ENCODE measurements around the gene SLC7A6. TPM values are rescaled to one million over a fixed set of nuclear protein-coding genes. Genes with fewer than 3 reads are reported as not detected.

SLC7A6 gene
- polyA plus RNA-seq, 1 experiment = 27.4 TPM

DNA sequence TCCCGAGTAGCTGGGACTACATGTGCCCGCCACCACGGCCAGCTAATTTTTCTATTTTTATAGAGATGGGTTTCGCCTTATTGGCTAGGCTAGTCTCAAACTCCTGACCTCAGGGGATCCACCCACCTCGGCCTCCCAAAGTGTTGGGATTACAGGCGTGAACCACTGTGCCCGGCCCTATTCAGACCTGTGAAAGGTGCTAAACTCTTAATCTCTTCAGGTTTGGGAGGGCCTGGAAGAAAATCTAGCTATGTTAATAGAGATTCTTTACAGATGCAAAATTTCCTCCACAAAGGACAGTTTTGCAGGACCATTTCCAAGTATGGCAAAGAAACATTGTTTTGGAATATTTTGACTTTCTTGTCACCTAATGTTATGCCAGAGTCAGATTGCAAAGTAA, 22.2 kb upstream of the SLC7A6 start:
- ChIA-PET POLR2A (no interaction called here), CTCF (interaction anchor here (0.7 to 1.6 kb wide), 3 partner anchors 22 to 370 kb away, joined by 3 to 5 read pairs (median 4); partner anchors contain the start of gene SLC7A6)
- DNase-seq (ENCODE audit: low read depth, low spot score) = no peak
- Histone ChIP-seq H3K4me3 (ENCODE audit: low read depth, low read length) (no peak overlapping the region), H3K27me3 (ENCODE audit: control insufficient read depth, insufficient read depth, low read length) (no peaks in the 10 kb centered on the region), H3K9me3 (ENCODE audit: control insufficient read depth, insufficient read depth, low read length) (peaks cover 10% of the 10 kb centered on the region; the same call in 1 of the 2 replicates), H3K27ac (ENCODE audit: low read depth, low read length) (no peak overlapping the region)
- TF ChIP-seq, protein P1, sequence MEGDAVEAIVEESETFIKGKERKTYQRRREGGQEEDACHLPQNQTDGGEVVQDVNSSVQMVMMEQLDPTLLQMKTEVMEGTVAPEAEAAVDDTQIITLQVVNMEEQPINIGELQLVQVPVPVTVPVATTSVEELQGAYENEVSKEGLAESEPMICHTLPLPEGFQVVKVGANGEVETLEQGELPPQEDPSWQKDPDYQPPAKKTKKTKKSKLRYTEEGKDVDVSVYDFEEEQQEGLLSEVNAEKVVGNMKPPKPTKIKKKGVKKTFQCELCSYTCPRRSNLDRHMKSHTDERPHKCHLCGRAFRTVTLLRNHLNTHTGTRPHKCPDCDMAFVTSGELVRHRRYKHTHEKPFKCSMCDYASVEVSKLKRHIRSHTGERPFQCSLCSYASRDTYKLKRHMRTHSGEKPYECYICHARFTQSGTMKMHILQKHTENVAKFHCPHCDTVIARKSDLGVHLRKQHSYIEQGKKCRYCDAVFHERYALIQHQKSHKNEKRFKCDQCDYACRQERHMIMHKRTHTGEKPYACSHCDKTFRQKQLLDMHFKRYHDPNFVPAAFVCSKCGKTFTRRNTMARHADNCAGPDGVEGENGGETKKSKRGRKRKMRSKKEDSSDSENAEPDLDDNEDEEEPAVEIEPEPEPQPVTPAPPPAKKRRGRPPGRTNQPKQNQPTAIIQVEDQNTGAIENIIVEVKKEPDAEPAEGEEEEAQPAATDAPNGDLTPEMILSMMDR (IDR thresholded peaks at IDR 0.05; ENCODE audit: low read depth, low read length) = no peak

DNA sequence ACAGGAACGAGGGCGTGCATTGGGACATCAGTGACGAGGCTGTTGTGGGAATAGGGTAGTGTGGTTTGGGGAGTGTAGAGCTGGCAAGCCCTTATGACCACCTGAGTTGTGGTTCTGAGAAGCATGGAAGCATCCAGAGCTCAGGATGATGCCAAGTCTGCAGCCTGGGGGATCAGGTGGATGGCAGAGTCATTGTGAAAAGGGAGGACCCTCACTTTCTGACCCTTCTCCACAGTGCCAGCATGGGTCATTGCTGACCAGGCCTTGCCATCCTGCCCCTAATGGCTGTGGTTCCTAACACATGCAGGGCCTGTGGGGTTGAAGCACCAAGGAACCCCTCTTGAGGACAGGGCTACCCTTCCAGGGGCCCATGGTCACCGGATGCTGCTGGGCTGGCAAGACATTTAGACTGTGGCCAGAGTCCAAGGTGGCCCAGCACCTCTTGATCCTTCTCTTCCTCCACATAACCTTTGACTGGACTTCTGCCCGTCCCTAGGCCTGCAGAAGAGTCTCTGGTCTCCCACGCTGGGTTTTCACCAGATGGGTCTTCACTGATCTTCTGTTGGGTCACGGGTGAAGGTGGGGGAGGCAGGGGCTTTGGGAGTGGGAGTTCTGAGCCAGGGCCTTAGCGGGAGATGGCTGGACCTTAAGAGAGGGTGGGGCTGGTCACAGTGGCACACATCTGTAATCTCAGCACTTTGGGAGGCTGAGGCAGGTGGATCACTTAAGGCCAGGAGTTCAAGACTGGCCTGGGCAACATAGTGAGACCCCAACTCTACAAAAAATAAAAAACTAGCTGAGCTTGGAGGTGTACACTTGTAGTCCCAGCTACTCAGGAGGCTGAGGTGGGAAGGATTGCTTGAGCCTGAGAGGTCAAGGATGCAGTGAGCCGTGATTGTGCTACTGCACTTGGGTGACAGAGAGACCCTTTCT, 21.1 kb upstream of the SLC7A6 start:
- DNase-seq (ENCODE audit: low read depth, low spot score) = no peak
- Histone ChIP-seq H3K27me3 (ENCODE audit: control insufficient read depth, insufficient read depth, low read length) (no peaks in the 10 kb centered on the region), H3K27ac (ENCODE audit: low read depth, low read length) (no peak overlapping the region), H3K4me3 (ENCODE audit: low read depth, low read length) (no peak overlapping the region), H3K9me3 (ENCODE audit: control insufficient read depth, insufficient read depth, low read length) (peaks cover 10% of the 10 kb centered on the region; the same call in 1 of the 2 replicates)
- ChIA-PET POLR2A (interaction anchor here (0.7 kb wide), 1 partner anchor 22 kb away, joined by 9 read pairs; no protein-coding TSS in a partner anchor), CTCF (interaction anchor here (1.6 kb wide), 1 partner anchor 21 kb away, joined by 5 read pairs; the partner anchor contains the start of gene SLC7A6)
- TF ChIP-seq, protein P1 (IDR thresholded peaks at IDR 0.05; ENCODE audit: low read depth, low read length) = no peak

DNA sequence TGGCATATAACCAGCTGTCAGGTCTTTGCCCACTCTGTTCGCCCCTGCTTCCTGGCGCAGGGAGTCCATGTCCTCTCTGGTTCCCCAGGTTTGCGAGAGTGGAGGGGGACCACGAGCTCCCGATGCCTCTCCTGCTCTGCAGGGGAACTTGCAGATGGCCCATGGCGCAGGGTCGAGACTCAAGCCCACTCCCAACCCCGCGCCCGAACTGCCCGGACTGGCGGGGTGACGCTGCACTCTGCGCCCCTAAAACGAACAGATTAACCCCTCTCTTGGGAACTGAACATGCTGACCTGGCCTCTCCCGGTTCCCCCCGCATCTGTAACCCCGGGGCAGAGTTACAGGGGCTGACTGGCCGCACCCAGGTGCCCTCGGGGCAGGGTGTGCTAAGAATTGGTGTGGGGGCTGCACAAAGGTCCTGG, 19.8 kb upstream of the SLC7A6 start:
- H3K27me3 ChIP-seq (ENCODE audit: control insufficient read depth, insufficient read depth, low read length) = no peaks in the 10 kb centered on the region
- ChIA-PET CTCF (interaction anchor here (1.8 to 2.7 kb wide), 2 partner anchors 17 to 20 kb away, joined by 8 to 10 read pairs; partner anchors contain the start of gene SLC7A6), POLR2A (interaction anchor here (0.8 kb wide), 1 partner anchor 19 kb away, joined by 3 read pairs; no protein-coding TSS in a partner anchor)
- peak overlapping the region; percentile 95 for H3K4me3 ChIP-seq (ENCODE audit: low read depth, low read length)
- TF ChIP-seq, protein P1 (IDR thresholded peaks at IDR 0.05; ENCODE audit: low read depth, low read length) = no peak
- no peak for DNase-seq (ENCODE audit: low read depth, low spot score)
- H3K9me3 ChIP-seq (ENCODE audit: control insufficient read depth, insufficient read depth, low read length) = peaks cover 9% of the 10 kb centered on the region; the same call in 1 of the 2 replicates
- no peak overlapping the region for H3K27ac ChIP-seq (ENCODE audit: low read depth, low read length)

DNA sequence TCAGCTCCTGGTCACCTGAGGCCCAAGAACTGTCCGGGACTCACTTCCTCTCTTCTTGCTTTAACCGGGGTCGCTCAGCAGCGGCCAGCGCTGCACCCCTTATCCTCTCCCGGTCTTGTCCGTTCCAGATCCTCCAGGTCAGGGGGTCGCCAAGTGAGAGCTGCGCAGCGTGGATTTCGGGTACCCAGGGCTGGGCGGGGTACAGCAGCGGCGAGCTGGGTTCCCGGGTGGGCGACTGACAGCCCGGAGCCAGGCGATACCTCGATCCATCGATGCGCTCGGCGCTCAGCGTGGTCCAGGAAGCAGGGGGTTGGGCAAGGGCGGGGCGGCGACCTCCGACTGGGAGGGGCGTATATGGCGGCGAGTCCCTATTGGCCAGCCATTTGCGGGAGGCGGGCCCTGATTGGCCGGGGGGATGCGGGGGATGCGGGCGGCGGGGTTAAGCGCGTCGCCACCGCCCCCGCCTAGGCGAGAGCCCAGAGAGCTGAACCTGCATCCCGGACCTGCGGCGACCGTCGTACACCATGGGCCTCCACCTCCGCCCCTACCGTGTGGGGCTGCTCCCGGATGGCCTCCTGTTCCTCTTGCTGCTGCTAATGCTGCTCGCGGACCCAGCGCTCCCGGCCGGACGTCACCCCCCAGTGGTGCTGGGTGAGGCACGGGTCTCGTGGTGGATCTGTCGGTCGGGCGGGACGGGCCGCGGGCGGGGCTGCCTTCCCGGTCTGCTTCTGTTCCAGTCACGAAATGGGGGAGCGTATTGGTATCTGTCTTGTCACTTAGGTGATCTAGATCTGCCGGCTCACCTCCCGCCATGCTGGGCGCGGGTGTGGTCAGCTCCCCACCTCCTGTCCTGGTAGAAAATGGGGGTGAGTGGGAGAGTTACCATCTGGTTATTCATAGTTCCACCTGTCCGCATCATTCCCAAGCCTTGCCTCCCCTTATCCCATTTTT, 19.1 kb upstream of the SLC7A6 start, which contains the start of gene PLA2G15:
Gene PLA2G15 (plus strand): TSS at position 471 of the 951 bp plus-strand sequence. CDS start 54 bp downstream, at position 525.
- CTCF ChIA-PET = interaction anchor here (1.8 to 2.7 kb wide), 2 partner anchors 16 to 19 kb away, joined by 8 to 10 read pairs; partner anchors contain the start of gene SLC7A6
- POLR2A ChIA-PET = interaction anchor here (0.8 kb wide), 1 partner anchor 19 kb away, joined by 3 read pairs; no protein-coding TSS in a partner anchor
- Histone ChIP-seq H3K9me3 (ENCODE audit: control insufficient read depth, insufficient read depth, low read length) (peaks cover 3% of the 10 kb centered on the region; the same call in 1 of the 2 replicates), H3K27me3 (ENCODE audit: control insufficient read depth, insufficient read depth, low read length) (no peaks in the 10 kb centered on the region), H3K27ac (ENCODE audit: low read depth, low read length) (no peak within 1 kb of the TSS), H3K4me3 (ENCODE audit: low read depth, low read length) (peak within 1 kb of the TSS; percentile 95)
- DNase-seq (ENCODE audit: low read depth, low spot score) = peak; percentile 88
- TF ChIP-seq, protein P1 (IDR thresholded peaks at IDR 0.05; ENCODE audit: low read depth, low read length) = no peak
